GM12873 (cell line): ENCODE results near the gene LDAH.

Source experiments
- TF ChIP-seq, protein P1 (sequence below): IDR thresholded peaks from 2 replicates; pipeline ENCODE4 v1.5.1; 2012; ENCODE audit warnings: low read depth, mild to moderate bottlenecking, moderate library complexity, low read length, control low read depth; ENCODE audit not compliant: insufficient read depth; ENCODE audit errors: missing control alignments

LDAH gene

DNA sequence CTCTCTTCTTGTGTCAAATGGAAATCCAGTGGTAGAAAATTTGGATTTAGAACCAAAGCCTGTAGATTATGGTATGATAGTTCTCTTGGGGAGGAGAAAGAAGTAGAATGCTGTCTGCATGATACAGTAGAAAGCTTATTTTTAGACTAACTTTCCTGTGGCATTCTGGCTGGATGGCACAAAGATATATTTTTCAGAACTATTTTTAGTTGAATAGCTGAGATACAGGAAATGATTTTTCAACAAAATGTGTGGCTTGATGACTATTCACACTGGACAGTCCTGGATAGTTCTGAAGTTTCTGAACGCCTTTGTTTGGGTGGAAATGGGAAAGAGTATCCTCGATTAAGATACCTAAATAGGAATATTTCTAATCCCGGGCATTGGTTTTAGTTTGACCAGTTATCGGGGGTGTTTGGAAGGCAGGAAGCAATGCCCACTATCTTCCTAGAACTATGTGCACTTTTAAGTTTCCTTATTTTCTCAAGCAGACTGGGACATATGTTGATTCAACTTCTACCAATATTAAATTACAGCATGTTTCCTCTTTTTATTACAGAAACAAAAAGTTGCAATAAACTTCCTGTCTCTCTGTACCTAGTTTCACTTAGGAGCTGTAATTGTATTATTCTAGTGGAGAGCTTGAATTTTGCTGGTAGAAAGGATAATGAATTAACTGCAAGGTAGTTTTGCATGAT is 123.8 kb downstream of the LDAH start:
- TF ChIP-seq, protein P1, sequence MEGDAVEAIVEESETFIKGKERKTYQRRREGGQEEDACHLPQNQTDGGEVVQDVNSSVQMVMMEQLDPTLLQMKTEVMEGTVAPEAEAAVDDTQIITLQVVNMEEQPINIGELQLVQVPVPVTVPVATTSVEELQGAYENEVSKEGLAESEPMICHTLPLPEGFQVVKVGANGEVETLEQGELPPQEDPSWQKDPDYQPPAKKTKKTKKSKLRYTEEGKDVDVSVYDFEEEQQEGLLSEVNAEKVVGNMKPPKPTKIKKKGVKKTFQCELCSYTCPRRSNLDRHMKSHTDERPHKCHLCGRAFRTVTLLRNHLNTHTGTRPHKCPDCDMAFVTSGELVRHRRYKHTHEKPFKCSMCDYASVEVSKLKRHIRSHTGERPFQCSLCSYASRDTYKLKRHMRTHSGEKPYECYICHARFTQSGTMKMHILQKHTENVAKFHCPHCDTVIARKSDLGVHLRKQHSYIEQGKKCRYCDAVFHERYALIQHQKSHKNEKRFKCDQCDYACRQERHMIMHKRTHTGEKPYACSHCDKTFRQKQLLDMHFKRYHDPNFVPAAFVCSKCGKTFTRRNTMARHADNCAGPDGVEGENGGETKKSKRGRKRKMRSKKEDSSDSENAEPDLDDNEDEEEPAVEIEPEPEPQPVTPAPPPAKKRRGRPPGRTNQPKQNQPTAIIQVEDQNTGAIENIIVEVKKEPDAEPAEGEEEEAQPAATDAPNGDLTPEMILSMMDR = no peak

DNA sequence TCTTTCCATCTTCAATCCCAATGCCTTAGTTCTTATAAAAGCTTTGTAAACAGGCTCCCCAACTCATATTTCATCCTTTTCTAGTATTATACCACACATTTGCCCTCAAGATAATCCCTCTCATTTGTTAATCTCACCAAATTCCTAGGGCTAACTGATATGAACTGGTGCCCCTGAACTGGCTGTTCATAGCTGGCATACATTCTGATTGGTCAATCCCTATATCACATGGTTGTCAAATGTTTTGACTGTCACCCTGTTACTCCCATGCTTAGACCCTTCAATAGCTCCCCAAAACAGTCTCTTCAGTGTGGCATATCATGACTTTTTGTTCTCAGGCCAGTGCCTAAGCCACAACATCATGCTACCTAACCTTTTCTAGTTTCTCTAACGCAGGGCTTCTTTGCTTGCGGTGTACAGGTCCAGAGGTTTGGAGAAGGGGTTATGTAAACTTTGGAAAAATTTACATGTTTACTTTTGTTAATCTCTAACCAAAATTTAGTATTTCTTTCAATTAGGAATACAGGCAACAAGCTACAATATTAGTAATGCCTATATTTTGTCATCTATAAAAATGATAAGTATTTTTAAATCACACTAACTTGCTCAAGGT is 125.5 kb downstream of the LDAH start:
- TF ChIP-seq, protein P1 = no peak

DNA sequence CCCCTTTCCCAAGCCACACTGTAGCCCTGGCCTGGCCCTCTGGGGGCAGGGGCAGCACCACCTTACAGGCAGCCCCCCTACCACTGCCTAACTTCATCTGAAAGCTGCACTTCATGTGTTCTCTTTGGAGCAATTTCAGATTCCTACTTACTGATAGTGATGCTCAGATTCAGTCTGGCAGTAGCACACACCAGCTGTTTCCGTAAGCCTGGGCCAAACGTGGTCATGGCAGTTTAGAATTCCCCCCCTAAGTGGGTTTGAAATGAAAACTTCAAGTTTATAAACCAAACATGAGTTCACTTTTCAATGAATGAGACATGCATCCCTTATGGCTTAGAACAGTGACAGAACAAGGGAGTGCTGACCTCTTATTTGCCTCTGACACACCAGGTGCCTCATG is 126.5 kb downstream of the LDAH start:
- TF ChIP-seq, protein P1 = no peak

DNA sequence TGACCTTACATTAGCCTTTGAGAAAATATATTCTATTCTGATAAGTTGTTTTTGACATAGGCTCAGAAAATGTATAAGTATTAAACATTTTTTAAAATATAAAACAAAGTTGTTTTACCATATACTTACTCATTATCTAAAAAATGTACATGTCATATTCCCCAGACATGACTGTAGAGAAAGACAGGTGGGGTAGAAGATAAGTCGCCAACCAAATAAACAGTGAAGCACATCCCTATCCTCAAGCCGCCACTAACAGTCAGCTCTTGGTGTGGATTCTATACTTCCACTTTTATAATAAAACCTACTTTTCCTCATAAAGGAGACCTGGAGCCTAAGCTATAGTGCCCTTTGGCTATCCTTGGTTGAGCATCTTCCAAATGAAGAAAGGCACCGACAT is 129.6 kb downstream of the LDAH start:
- TF ChIP-seq, protein P1 = no peak

DNA sequence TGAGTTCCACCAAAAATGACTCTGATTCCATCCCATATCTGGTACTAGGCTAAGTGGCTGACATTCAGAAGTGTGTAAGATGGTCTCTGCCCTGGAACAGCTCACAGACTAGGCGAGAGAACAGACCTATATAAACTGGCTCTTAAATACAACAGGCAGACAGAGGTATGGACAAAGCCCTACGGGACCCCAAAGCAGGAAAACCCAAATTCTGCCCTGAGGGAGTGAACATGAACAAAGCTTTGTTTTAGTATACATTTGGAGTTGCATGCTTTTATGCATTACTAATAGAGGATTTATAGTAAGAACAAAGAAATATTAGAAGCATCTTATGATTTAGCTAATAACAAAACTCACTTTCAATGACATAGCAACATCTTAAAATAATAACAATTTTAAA is 130.8 kb downstream of the LDAH start:
- TF ChIP-seq, protein P1 = no peak

DNA sequence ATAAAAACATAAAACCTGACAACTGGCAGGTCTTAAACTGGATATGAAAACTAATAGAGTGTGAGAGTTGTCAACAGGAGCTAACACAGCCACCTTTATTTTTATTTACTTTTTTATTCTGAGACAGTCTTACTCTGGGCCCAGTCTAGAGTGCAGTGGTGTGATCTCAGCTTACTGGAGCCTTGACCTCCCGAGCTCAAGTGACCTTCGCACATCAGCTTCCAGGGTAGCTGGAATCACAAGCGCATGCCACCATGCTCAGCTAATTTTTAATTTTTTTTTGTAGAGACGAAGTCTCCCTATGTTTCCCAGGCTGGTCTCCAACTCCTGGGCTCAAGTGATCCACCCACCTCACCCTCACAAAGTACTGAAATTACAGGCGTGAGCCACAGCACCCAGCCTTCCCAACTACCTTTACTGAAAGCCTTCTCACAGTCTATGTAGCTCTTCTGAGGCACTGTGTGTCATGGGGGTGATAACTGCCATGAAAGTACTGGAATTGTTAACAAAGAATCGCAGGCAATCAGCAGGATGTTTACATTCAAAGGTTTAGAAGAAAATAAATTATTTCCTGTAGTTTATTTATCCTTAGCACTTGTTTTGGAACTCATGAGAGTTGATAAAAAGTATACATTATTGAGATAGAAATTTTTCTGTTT is 131.7 kb downstream of the LDAH start:
- TF ChIP-seq, protein P1 = no peak
